RCC 7860 (cell line): ENCODE results near the gene LDLRAD4.

Experiments used
- DNase-seq: peaks from one replicate; pipeline ENCODE4 v3.0.0-alpha.2; 2015; ENCODE audit warnings: low spot score
- FAIRE-seq: peaks from 2 replicates; lab custom pipeline; 2012; peaks lifted over from hg19 to GRCh38; lab: Jason Lieb, UNC

The LDLRAD4 gene

DNA sequence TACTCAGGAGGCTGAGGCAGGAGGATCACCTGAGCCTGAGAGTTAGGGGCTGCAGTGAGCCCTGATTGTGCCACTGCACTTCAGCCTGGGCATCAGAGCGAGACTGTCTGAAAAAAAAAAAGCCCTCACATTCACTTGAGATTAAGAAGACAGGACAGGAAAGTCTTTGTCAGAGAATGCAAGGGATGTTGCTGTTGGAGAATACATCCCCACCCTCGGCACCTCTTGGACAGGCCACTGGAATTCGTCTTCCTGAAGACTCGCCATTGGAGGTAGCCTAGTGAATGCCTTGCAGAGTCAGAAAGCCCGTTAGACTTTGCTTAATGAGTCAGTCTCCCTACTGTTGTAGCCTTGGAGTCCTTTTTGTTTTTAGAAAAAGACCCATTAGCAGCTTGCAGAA lies 302.2 kb downstream of the LDLRAD4 start:
- FAIRE-seq (no peak), DNase-seq (no peak)

DNA sequence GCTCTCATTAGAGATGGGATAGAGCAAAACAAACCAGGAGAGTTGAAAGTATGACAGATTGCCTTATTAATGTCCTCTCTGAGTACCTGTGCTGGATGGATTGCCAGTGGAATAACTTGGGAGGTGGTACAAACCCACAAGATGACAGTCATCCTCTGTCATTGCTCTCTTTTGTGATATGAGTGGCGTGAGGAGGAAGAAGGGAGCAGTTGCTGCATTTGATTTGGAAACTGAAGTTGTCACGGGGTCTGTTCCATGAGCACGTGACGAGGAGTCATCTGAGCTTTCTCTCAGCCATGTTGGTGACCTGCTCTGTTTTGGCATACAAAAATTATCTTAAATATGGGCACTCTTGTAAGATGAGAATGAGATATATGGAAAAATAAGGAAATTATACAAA lies 302.9 kb downstream of the LDLRAD4 start:
- no peak for FAIRE-seq
- DNase-seq = no peak

DNA sequence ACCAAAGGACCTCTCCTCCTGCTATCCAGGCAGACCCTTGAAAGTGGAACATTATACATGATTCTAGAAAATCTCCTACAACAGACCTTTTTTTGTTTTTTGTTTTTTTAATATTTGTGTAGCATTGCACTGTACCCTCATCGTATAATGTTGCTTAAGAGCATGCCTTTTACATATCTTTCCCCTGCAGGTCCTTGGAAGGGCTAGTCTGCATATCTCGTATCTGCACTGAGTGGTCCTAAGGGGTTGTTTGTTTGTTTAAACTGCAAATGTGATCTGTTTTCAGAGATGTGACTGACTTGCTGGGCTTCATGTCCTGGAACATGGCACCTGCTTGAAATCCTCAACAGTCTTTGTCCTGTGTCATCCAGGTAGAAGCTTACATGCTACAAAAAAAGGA lies 303.7 kb downstream of the LDLRAD4 start:
- no peak for DNase-seq
- FAIRE-seq = no peak

DNA sequence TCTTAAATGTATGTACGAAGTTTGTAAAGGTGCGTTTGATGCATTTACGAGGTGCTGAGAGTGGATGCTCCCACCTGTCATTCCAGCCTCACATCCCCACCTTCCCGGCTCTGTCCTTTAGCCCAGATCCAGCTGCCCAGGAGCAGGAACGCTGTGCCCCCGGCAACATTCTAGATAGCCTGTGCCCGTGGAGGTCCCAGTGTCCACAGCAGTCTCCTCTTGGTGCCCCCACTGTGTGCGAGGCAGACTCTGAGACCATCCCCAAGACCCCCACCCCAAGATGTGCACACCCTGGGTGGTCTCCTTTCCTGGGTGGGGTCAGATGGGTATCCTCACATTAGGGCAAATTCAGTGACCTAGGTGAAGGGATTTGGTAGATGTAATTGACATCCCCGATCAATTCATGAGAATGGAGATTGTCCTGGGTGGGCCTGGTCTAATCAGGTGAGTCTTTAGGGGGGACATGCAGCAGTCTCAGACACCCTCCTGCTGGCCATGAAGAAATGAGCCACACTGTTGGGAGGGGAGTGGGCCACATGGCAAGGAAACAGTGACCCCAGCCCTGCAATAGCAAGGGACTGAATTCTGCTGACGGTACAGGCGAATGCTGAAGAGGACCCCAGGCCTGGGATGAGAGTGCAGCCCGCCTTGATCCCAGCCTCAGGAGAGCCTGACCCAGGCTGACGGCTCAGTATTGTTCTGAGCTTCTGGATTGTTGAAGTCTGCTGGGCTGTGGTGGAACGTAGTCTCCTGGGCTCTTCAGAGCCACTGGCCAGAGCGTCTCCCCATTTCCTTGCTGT lies 304.5 kb downstream of the LDLRAD4 start:
- FAIRE-seq (no peak), DNase-seq (no peak)

DNA sequence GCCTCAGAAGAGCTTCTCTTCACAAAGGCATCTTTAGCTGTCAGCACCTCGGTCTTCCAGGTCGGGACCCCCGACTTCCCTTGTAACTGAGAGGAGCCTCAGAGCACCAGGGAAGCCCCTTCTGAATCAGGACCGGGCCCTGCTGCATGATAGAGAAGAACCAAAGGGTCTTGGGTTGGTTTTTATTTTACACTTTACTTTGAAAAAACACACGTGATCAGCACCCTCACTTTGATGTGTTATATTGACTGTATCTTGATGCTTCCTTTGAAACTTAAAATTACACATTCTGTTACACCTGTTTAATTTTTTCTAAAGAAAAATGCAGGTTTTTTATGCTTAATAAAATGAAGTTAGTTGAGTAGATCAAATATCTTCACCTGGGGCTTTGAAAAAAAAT lies 305.5 kb downstream of the LDLRAD4 start:
- FAIRE-seq (no peak), DNase-seq (no peak)

DNA sequence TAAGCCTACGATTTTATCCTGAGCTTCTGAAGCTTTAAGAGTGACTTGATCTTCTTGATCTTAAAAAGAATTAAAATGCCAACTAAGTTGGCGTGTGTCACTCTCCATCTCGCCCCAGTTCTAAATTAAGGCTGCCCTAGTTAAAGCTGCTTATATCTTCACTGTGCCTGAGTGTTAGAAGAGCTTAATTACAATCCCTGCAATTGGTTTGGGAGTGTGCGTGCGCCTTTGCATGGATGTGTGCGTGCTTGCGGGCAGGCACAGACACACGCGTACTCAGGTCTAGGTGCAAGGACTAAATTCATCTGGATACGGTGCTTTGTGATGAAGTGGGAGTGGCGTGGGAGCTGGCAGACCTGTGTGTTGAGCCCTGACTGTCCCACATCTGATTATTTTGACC lies 306.3 kb downstream of the LDLRAD4 start:
- no peak for FAIRE-seq

DNA sequence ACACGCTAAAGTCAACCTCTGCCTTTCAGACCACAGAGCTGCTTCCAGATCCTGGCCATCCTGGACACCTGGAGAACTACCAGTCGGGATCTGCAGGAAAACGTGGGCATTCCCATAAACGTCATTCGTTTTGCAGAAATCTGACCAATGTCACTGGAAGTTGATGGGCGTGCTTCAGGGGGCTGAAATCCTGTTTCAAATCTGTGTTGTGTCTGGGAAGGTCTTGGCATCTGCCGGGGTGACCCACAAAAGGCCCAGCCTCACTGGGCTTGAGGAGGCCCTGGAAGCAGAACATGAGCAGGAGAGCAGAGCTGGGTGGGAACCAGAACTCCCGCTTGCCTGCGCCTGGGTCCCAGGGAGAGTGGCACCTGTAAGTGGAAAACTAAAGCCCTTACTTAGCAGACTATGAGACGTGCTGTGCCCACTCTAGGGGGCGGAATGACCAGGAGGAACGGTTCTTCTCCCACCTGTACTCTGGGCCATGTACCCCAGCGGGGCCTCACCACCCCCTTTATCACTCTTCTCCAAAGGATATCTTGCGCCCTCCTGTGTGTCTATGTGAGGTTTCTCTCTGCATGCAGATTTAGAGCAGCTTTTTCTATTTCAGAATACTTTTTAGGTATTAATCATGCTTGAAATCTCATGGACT lies 306.9 kb downstream of the LDLRAD4 start:
- FAIRE-seq (no peak), DNase-seq (no peak)

More for the DNA sequence above, 306.3 kb downstream of the LDLRAD4 start:
- no peak for DNase-seq

DNA sequence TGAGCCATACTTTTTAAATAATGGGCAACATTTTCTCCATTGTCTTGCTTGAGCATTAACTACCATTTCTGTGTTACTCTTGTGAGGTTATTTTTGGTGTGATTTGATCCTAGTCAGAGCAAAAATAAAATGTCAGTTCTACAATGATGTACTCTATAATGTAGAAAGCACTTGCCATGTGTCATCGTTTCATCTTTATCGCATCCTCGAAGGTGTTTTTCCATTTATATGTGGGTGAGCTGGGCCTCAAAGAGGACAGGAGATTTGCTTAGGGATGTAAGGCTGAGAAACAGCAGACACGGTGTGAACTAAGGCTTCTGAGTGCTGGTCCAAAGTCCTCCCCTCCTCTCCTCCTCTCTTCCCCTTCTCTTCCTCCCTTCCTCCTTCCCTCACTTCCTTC lies 308.0 kb downstream of the LDLRAD4 start:
- no peak for DNase-seq
- FAIRE-seq = no peak

DNA sequence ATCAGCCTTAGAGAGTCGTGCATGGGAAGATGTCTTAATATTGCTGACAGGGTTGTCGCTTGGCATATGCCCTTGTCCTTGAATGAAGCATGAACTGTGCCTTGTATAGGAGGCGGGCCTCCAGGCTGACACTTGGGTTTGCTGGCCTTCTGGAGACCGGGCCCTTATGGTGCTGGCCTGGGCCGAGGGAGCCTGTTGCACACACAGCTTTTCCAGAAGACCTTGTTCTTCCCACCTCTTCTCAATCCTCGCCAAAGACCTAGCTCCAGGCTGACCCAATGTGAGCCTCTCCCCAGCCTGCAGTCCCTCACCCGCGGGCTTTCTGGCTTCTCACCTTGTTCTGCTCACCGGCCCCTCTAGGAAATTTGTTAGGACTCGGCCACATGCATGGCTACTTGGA lies 308.7 kb downstream of the LDLRAD4 start:
- DNase-seq (no peak), FAIRE-seq (no peak)

DNA sequence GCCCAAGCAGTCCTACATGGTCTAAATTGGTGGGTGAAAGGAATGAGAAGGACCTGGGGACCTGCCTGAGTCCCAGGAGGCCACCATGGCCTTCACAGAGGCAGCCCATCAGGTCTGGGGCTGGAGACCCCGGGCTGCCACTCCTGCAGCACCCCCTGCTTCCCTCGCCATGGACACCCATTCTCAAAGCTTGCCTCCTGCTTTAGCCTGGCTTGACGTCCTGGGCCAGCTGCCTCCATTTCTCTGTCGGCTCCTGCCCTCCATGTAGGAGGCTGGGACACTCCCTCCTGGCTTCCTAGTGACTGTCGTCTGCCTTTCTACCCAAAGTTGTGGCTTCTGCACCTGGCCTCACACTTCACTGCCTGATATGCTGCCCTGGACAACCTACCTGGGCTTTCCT lies 309.2 kb downstream of the LDLRAD4 start:
- DNase-seq = no peak
- FAIRE-seq = no peak

DNA sequence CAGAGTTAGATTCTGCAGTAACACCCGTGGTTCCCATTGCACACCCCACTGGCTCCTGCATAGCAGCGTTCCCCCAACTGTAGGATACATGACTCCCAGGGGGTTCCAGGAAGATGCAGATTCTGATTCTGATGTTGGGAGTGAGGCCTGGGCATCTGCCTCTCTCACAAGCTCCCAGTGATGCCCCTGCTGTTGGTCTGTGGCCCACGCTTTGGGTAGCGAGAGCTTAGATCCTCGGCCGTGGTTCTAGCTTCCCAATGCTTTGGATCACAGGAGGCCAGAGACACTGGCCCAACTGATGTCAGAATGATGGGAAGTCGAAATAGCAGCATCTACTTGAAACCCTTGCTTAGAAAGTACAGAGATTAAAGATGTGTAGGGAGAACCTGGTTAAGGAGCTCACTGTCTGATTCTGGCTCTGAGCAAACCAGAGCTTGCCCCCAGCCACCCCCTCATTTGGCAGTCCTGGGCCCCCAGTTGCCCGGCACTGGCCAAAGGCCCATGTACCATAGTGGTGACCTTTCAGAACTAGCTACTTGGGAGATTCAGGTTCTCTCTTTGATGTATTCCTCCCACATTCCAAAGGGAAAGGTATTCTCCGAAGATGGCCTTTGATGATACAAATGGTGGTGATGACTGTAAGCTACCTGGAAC lies 310.3 kb downstream of the LDLRAD4 start:
- FAIRE-seq = no peak

DNA sequence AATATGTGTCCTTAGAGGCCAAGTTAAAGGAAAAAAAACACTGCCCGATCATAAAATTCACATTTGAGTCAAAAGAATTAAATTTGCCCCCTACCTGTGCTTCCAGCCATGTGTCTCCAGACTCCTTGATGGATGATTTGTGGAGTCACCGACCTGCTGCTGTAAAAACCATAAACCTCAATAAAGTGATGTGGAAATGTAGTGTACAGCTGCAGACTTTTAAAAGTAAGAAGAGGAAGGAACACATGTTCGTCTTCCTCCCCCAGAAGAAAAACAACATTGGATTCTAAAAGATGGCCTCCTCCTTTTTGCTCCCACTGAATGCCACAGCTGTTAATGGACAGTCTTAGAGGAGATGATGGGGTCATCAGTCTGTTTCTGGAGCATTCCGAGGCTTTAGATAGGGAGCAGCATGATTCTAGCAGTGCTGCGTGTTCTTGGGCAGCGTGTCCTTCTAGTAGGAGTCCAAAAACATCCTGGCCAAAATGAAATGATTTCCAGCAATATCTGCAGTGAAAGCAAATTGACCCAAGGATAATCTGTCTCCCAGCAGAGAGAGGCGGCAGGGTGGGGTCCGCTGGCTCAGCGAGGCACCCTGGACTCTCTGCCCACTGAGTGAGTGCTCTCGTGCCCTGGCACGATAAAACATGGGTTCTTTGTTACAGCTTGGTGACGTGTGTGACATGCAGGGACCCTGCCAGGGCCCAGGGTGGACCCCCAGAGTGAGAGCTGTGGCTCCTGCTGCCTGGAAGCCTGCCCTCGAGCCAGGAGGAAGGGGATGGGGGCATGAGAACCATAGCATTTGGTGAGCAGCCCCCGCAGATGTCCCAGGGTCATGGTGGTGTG lies 311.7 kb downstream of the LDLRAD4 start:
- no peak for FAIRE-seq

More for the DNA sequence above, 310.3 kb downstream of the LDLRAD4 start:
- DNase-seq = no peak

DNA sequence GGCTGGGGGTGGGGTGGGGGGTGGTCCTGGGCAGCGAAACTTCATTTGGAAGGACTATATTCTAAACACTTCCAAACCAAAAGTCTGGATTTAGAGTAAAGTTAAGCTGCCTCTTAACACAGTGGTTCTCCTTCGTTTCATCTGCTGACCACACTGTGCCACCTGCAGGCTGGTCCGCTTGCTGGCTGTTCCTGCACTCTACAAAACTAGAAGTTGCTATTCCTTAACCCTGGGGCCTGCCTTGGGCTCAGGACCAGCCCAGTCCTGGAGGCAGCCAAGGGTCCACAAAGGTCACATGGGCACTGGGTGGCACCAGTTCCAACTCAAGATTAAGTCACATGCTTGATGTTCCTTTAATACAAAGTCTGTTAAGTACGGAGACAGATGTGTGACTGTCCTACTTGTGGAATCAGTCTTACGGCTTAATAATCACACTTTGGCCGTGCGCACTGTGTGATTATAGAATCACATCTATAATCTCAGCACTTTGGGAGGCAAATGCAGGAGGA lies 312.4 kb downstream of the LDLRAD4 start:
- no peak for DNase-seq
- FAIRE-seq = no peak

More for the DNA sequence above, 311.7 kb downstream of the LDLRAD4 start:
- DNase-seq = no peak

DNA sequence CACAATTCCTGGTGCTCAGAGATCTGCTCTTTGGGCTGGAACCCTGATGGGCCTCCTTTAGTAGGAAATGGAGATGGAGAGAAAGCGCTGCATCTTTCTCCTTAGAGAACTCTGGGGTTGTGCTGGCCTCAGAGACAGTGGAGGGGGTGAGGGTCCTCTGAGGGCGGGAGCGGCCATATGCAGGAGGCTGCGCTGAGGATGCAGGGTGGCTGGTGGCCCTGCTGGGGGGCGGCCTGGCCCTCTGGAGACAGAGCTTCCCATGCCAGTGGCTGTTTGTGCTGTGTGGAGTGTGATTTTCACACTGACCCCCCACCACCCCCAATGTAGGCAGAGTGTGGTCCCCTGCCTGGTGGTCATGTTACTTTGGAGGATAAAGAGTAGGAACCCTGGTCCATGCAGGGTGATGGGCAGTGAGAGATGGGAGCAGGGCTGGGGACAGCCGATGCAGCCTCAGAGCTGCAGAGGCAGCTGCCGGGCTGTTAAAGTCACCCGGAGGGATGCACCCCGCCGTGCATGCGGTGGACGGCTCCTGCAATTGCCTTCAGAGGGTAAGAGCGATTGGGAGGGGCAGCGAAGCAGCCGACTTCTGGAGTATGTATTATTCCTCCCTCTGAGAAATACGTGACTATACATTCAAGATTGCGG lies 313.2 kb downstream of the LDLRAD4 start:
- FAIRE-seq = no peak
- no peak for DNase-seq

DNA sequence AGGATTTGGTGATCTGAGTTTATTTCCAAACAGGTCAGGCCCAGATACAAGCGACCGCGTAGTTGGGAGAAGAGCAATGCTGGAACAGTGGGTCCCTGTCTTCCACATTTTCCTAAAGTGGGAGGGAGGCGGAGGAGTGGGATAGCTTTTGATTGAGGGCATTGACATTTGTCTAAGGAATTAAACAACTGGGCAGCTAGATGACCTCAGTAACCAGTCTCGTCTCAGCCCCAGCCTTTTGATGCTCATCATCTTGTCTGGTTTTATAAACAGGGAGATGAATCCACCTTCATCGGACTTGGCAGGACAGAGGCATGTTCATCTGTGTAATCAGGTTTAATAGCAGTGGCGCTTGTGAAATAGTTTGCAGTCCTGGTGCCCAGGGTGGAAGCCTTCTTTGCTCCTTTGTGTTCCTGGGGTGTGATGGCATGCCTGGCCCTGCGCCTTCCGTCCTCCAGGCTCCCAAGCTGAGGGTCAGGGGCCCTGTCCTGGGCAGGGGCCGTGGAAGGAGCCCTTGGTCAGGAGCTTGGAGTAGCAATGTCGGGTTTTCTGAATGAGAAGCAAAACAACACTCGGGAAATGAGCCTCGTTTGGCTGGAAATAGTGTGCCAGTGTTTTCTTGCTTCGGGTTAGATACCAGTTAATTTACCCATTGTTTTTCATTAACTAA lies 314.0 kb downstream of the LDLRAD4 start:
- DNase-seq (no peak), FAIRE-seq (no peak)

DNA sequence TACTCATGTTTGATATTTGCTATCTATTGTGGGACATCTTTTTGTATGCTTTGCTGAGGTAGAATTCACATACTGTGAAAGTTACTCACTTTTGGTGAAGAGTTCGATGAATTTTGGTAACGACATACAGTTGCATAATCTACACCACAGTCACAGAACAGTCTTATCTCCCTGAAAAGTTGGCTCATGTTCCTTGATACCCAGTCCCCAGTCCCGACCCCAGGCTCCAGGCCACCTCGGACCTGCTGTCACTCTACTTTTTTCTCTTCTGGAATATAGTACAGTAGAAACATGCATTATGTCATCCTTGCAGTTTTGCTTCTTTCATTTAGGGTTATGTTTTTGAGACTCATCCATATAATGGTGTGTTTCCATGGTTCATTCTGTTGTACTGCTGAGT lies 316.1 kb downstream of the LDLRAD4 start:
- no peak for FAIRE-seq
- DNase-seq = no peak

DNA sequence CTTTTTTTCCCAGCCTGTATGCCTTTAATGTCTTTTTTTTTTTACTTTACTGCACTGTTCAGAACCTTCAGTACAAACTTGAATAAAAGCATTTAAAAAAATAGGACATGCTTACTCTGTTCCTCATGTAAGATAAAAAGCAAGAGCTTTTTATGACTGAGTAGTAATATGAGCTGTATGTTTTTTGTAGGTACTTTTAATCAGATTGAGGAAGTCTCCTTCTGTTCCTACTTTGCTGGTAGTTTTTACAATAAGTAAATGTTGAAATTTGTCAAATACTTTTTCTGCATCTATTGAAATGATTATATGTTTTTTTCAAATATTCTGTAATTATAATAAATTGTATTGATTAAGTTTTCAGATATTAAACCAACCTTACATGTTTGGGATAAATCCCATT lies 318.0 kb downstream of the LDLRAD4 start:
- FAIRE-seq = no peak

DNA sequence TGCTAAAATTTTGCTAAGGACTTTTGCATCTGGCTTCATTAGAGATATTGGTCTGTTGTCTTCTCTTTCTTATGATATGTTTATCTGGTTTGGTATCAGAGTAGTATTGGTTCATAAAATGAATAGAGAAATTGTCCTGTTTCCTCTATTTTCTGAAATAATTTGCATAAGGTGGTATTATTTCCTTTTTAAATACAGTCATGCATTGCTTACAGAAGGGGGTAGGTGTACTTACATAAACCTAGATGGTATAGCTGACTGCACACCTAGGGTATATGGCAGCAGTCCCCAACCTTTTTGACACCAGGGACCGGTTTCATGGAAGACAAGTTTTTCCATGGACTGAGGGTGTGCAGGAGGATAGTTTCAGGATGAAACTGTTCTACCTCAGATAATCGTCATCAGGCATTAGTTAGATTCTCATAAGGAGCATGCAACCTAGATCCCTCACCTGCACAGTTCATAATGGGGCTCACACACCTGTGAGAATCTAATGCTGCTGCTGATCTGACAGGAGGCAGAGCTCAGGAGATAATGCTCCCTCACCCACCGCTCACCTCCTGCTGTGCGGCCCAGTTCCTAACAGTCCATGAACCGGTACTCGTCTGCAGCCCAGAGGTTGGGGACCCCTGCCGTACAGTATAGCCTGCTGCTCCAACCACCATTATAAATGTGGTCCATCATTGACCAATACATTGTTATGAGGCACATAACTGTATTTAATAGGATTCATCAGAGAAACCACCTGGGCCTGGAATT lies 318.6 kb downstream of the LDLRAD4 start:
- DNase-seq (no peak), FAIRE-seq (no peak)

More for the DNA sequence above, 318.0 kb downstream of the LDLRAD4 start:
- no peak for DNase-seq

DNA sequence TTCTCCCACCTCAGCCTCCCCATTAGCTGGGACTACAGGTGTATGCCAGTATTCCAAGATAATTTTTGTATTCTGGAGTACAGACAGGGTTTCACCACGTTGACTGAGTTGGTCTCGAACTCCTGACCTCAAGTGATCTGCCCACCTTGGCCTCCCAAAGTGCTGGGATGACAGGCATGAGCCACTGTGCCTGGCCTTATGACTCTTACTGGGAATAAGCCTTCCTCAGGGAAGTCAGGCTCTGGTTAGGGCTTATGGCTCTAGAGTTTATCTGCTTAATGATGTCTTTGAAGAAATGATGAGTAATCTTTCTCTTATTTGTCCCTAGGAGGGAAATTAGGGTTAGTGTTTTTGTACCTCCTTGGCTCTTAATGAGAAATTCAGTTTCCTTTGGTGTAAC lies 320.1 kb downstream of the LDLRAD4 start:
- FAIRE-seq (no peak), DNase-seq (no peak)
